Activated CD4-positive, alpha-beta T cell treated with anti-CD3 and anti-CD28 coated beads for 4 hours (primary cell): ENCODE measurements around the gene PRICKLE3.
"Not testable (repeated sequence)": the region's sequence is repeated elsewhere in the genome, so short reads cannot be mapped to it uniquely, and the experiment has no call there.

Experiments
- DNase-seq, 2 donors: peaks; one replicate each; pipeline ENCODE4 v3.0.0-alpha.2; 2020

PRICKLE3 gene

GRCh38 chrX:49155900-49156837, 30.0 kb downstream of the PRICKLE3 start:
- DNase-seq = peak; percentile 81

DNA sequence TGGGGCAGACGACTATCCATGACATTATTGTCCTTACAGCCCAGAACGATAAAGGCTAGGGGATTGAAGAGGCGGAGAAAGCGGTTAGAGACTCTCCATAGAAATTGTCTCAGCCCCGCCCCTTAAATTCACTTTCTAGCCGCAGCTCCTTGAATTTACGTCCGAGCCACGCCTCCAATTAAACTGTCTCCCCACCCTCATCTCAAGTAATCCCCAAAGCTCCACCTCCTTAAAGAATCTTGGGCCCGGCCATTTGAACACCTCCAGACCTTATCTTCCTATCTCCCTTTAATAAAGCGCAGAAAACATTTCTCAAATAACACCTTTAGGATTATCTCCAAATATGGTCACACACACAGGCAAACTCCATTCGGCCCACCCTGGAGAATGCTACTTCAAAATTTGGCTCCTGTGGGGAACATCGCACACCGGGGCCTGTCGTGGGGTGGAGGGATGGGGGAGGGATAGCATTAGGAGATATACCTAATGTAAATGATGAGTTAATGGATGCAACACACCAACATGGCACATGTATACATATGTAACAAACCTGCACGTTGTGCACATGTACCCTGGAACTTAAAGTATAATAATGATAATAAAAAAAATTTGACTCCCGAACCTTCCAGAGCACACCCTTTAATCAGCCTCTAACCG, 30.8 kb downstream of the PRICKLE3 start:
- peak; percentile 19 to 23 for DNase-seq

DNA sequence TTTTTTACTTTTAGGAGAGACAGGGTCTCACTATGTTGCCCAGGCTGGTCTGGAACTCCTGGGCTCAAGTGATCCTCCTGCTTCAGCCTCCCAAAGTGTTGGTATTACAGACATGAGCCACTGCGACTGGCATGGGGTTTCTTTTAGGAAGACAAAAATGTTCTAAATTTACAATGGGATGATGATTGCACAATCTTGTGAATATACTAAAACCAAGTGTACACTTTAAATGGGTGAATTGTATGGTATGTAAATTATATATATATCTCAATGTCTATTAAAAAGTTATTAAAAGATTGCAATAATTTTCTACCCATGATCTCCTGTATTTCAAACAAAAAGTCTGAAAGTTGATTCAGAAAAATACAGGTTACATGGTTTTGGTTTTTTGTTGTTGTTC, 32.7 kb downstream of the PRICKLE3 start:
- no peak for DNase-seq

DNA sequence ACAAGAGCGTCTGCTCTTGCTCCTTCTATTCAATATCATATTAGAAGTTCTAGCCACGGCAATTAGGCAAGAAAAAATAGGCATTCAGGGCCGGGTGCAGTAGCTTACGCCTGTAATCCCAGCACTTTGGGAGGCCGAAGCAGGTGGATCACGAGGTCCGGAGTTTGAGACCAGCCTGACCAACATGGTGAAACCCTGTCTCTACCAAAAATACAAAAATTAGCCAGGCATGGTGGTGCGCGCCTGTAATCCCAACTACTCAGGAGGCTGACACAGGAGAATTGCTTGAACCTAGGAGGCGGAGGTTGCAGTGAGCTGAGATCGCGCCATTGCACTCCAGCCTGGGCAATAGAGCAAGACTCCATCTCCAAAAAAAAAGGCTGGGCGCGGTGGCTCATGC, 36.9 kb downstream of the PRICKLE3 start:
- not testable (repeated sequence) for DNase-seq

DNA sequence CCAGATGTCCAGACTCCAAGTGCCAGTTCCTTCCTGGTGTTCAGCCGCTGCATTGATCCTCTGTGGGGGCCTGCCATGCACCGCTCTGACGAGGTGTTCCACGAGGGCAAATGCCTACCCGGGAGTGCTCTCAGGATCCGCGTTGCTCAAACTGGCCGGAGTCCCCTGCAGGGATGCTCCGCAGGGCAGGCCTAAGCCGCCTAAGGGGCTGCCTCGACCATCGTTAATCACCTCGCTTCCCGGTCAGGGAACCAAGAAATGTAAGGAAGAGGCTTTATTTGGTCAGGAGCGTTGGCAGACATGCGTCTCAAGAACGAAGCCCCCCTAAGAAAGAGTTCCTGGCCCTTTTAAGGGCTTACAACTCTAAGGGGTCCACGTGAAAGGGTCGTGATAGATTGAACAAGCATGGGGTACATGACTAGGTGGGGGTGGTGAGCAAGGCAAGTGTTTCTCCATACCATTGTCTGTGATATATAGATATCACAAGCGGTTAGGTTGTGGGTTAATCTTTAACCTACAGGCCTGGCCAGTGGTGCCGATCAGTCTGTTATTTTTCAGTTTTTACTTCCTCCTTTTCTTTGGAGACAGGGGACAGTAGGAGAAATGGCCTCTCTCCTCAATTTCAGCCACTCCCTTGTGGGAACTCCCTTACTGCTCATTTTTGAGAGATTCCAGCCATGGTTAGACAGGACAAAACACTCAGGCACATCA, 37.6 kb downstream of the PRICKLE3 start:
- DNase-seq = not testable (repeated sequence)

- no peak for DNase-seq
Observed at GRCh38 chrX:49147936-49148335, 38.2 kb downstream of the PRICKLE3 start.

DNA sequence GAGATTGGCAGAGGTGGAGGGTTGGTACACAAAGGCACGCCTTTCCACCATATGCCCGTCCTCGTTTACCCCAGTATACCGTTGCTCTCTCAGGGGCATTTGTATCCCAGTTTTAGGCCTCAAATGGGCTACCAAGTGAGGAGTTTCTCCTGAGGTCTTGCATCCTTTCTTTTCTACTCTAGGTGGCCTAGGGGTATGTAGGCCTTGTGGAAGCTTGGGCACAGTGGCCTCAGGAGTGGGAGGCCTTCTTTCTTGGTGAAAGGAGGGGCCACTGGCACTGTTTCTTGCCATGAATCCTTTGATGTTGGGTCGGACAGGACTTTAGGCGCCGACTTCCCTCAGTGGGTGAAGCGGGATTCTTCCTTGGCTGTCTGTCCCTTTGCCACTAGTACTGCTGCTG, 38.9 kb downstream of the PRICKLE3 start:
- no peak for DNase-seq

GRCh38 chrX:49143154-49143553, 43.0 kb downstream of the PRICKLE3 start:
- not testable (repeated sequence) for DNase-seq

DNA sequence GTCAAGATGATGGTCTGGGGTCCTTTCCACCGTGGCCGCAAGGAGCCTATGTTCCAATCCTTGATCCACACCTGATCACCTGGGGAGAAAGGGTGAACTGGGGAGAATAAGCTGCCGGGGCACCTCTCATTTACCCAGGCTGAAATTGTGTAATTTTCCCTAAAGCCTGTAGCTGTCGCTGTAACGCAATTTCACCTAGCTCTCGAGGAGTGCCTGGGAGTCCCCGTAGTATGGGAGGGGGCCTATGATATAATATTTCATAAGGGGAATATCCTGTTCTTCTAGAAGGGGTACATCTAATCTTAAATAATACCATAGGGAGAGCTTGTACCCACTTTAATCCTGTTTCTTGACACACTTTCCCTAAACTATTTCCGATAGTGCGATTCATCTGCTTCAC, 43.9 kb downstream of the PRICKLE3 start:
- DNase-seq = not testable (repeated sequence)

DNA sequence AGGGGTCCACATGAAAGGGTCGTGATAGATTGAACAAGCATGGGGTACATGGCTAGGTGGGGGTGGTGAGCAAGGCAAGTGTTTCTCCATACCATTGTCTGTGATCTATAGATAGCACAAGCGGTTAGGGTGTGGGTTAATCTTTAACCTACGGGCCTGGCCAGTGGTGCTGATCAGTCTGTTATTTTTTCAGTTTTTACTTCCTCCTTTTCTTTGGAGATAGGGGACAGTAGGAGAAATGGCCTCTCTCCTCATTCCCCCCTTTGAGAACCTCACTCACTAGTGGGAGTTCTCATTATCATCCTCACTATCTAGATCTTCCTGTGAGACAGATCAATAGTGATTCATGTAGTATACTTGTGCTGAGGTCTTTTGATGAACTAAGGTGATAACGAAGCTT, 46.5 kb downstream of the PRICKLE3 start:
- no peak for DNase-seq

DNA sequence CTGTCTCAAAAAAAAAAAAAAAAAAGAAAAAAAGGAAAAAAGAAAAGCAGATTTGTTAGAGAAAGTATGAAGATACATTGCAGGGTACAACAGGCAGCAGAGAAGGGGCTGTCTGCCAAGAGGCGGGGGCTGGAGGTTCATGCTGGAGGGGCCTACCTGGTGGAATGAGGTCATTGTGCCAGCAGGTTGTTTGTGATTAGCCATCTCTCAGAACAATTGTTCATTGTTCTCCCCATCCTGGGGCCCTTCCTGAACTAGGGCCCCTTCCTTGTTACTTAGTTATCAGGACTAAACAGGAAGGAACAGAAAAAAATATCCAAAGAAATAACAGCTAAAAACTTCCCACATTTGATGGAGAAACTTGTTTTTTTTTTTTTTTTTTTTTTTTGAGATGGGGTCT, 48.7 kb downstream of the PRICKLE3 start:
- no peak for DNase-seq

- no peak for DNase-seq
Observed at GRCh38 chrX:49133759-49134158, 52.4 kb downstream of the PRICKLE3 start.

GRCh38 chrX:49132275-49132674, 53.9 kb downstream of the PRICKLE3 start:
- not testable (repeated sequence) for DNase-seq

DNA sequence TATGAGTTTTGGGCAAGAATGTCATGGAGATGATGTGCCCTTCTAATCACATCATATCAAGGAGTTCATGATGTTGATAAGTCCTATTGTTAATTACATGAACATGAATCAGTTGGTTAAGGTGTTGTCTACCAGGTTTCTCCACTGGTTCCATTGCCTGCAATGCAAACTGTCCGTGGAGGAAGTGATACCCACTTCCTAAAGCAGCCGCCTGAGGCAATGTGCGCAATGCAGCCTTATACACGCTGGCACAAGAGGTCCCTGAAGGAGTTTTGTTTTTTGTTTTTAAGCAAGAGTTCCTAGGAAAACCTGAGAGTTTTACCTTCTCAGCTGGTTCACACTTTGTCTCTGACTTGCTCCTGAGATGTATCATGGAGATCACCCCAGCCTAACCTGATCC, 56.7 kb downstream of the PRICKLE3 start:
- DNase-seq = no peak

DNA sequence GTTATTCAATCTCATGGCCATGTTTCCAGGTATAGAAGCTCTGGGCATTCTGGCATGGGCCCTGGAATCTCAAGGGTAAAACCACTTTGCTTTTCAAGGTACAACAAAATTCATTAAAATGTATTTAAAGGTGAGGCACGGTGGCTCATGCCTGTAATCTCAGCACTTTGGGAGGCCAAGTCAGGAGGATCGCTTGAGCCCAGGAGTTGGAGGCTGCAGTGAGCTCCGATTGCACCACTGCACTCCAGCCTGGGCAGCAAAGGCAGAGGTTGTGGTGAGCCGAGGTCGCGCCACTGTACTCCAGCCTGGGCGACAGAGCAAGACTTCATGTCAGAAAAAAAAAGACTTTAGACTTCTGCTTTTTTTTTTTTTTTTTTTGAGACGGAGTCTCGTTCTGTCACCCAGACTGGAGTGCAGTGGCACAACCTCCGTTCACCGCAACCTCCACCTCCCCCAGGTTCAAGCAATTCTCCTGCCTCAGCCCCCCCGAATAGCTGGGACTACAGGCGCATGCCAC, 58.4 kb downstream of the PRICKLE3 start:
- not testable (repeated sequence) for DNase-seq
